ENCODE data around the gene GALNTL6.
"Not testable (repeated sequence)": the region's sequence is repeated elsewhere in the genome, so short reads cannot be mapped to it uniquely, and the experiment has no call there.

GALNTL6 gene

DNA sequence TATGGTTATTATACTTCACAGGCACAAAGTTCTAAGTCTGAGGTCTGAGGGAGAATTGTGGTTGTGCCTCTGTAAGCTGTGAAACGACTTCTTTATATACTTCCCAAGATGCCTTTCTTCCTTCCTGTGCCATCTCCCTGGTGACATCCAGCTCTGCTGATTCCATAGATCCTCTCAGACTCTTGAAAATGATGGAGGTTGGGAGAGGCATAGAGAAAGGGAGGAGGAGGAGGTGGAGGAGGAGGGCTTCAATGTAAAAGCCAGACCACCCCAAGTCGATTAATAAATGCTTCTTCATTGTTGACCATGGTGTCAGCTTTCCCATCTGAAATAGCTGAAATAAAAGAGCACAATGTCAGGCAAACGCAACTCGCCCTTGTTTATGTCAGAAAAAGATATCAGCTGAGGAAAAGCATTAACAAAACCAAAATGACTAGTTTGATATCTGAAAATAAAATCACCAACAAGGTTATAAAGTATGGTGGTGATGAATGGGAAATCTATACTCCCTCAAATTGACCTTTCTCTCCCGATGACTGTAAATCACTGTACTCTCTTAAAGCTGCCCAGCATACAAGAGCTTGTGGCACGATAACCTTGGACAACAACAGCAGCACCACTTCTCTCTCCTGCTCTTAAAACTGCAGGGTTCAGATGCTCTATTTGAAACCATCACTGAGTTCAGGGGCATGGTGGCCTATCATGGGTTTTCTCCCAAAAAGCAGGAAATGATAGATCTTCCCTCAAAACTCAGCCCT, 1125.0 kb downstream of the GALNTL6 start:
- no peak overlapping the region for H3K27ac ChIP-seq (ENCODE audit: low read depth, low read length, severe bottlenecking)
- no peak overlapping the region for H3K4me3 ChIP-seq (ENCODE audit: extremely low read depth, insufficient read depth, low read length, poor library complexity, severe bottlenecking)
- no peaks in the 10 kb centered on the region for H3K9me3 ChIP-seq (ENCODE audit: control insufficient read depth, low read length)
- no peaks in the 10 kb centered on the region for H3K4me1 ChIP-seq (ENCODE audit: control insufficient read depth, insufficient read depth, low read length, poor library complexity, severe bottlenecking)
- no peaks in the 10 kb centered on the region for H3K36me3 ChIP-seq (ENCODE audit: control insufficient read depth, insufficient read depth, low read length)
- WGBS, 2 experiments (ENCODE audit: insufficient coverage in 2 of 2), result 97 to 100% methylated on average over 2 to 4 of the region's 6 CpGs

- no peaks in the 10 kb centered on the region for H3K4me1 ChIP-seq (ENCODE audit: control insufficient read depth, insufficient read depth, low read length, poor library complexity, severe bottlenecking)
- H3K36me3 ChIP-seq (ENCODE audit: control insufficient read depth, insufficient read depth, low read length), result no peaks in the 10 kb centered on the region
- H3K9me3 ChIP-seq (ENCODE audit: control insufficient read depth, low read length), result no peaks in the 10 kb centered on the region
- no peak overlapping the region for H3K27ac ChIP-seq (ENCODE audit: low read depth, low read length, severe bottlenecking)
- 86% methylated on average over 1 of the region's 1 CpG; no CpG with 5 or more reads in 1 of the 2 experiments for WGBS, 2 experiments (ENCODE audit: insufficient coverage in 2 of 2)
- no peak overlapping the region for H3K4me3 ChIP-seq (ENCODE audit: extremely low read depth, insufficient read depth, low read length, poor library complexity, severe bottlenecking)
These were observed 1125.7 kb downstream of the GALNTL6 start for GRCh38 chr4:172938870-172939269.

DNA sequence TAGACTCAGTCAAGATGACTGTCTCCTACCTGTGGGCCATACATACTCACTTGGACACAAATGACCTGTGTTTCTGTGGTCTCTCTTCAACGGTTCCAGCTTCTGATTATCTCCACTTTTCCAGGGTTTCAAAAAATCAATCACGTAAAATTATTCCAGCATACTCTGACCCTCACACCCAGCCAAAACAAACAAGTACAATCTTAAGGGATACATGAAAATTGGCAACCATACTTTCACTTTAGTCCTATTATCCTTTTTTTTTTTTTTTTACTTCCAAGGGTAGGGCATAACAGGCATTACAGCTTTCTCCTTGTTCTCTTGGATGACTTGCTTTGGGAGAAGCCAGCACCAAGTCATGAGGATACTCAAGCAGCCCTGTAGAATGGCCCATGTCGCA, 1129.6 kb downstream of the GALNTL6 start:
- 82 to 93% methylated on average over 3 of the region's 3 CpGs for whole genome bisulfite sequencing, 2 experiments (ENCODE audit: insufficient coverage in 2 of 2)
- H3K4me3 ChIP-seq (ENCODE audit: extremely low read depth, insufficient read depth, low read length, poor library complexity, severe bottlenecking), result no peak overlapping the region
- H3K27ac ChIP-seq (ENCODE audit: low read depth, low read length, severe bottlenecking), result no peak overlapping the region
- no peaks in the 10 kb centered on the region for H3K9me3 ChIP-seq (ENCODE audit: control insufficient read depth, low read length)
- no peaks in the 10 kb centered on the region for H3K36me3 ChIP-seq (ENCODE audit: control insufficient read depth, insufficient read depth, low read length)
- H3K4me1 ChIP-seq (ENCODE audit: control insufficient read depth, insufficient read depth, low read length, poor library complexity, severe bottlenecking), result no peaks in the 10 kb centered on the region

- Histone ChIP-seq H3K4me1 (ENCODE audit: control insufficient read depth, insufficient read depth, low read length, poor library complexity, severe bottlenecking) (no peaks in the 10 kb centered on the region), H3K4me3 (ENCODE audit: extremely low read depth, insufficient read depth, low read length, poor library complexity, severe bottlenecking) (no peak overlapping the region), H3K27ac (ENCODE audit: low read depth, low read length, severe bottlenecking) (peak overlapping the region; percentile 67), H3K9me3 (ENCODE audit: control insufficient read depth, low read length) (no peaks in the 10 kb centered on the region), H3K36me3 (ENCODE audit: control insufficient read depth, insufficient read depth, low read length) (no peaks in the 10 kb centered on the region)
These were observed 1132.4 kb downstream of the GALNTL6 start for GRCh38 chr4:172945611-172946010.

- H3K27ac ChIP-seq (ENCODE audit: low read depth, low read length, severe bottlenecking), result no peak overlapping the region
- no peaks in the 10 kb centered on the region for H3K4me1 ChIP-seq (ENCODE audit: control insufficient read depth, insufficient read depth, low read length, poor library complexity, severe bottlenecking)
- no peaks in the 10 kb centered on the region for H3K9me3 ChIP-seq (ENCODE audit: control insufficient read depth, low read length)
- 80 to 100% methylated on average over 1 of the region's 1 CpG for WGBS, 2 experiments (ENCODE audit: insufficient coverage in 2 of 2)
- H3K4me3 ChIP-seq (ENCODE audit: extremely low read depth, insufficient read depth, low read length, poor library complexity, severe bottlenecking), result no peak overlapping the region
- no peaks in the 10 kb centered on the region for H3K36me3 ChIP-seq (ENCODE audit: control insufficient read depth, insufficient read depth, low read length)
These were observed 1133.3 kb downstream of the GALNTL6 start for GRCh38 chr4:172946503-172946902.

DNA sequence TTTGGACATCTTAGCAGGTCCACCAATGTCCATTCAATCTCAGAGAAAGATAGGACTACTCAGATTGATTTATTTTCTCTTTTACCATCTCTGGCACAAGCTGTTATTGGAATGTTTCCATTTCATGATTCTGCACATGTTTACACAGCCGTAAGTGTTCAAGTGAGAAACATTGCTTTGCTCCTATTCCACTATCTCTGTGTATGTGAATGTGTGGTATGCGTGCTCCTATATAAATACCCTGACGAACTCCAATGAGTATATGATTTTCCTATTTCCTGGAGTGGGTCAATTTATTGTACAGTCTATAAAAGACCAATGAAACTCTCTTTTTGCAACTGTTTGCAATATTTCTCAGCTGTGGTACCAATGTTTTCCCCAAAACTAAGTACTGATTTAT, 1134.4 kb downstream of the GALNTL6 start:
- Histone ChIP-seq H3K4me3 (ENCODE audit: extremely low read depth, insufficient read depth, low read length, poor library complexity, severe bottlenecking) (no peak overlapping the region), H3K9me3 (ENCODE audit: control insufficient read depth, low read length) (no peaks in the 10 kb centered on the region)
- no CpG with 5 or more reads among the region's 3 CpGs for WGBS, 2 experiments (ENCODE audit: insufficient coverage in 2 of 2)

DNA sequence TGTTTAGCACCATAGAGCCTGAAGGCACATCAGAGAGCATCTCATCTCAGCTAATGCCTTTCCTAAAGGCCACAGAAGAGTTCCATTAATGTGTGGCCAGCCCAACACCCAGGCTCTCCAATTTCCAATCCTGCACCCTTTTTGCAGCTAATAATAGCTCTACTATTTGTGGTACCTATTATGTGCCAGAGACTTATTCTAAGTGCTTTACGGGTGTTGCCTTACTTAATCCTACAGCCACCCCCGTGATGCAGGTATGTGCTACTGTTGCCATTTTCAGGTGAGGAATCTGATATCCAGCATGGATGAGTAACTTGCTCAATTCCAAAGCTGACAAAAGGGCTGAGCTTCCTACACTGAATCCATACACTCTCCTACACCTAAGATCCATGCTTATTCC, 1137.8 kb downstream of the GALNTL6 start:
- Histone ChIP-seq H3K9me3 (ENCODE audit: control insufficient read depth, low read length) (no peaks in the 10 kb centered on the region), H3K27ac (ENCODE audit: low read depth, low read length, severe bottlenecking) (no peak overlapping the region), H3K36me3 (ENCODE audit: control insufficient read depth, insufficient read depth, low read length) (no peaks in the 10 kb centered on the region), H3K4me1 (ENCODE audit: control insufficient read depth, insufficient read depth, low read length, poor library complexity, severe bottlenecking) (no peaks in the 10 kb centered on the region), H3K4me3 (ENCODE audit: extremely low read depth, insufficient read depth, low read length, poor library complexity, severe bottlenecking) (no peak overlapping the region)
- 92% methylated on average over 2 of the region's 2 CpGs; no CpG with 5 or more reads in 1 of the 2 experiments for WGBS, 2 experiments (ENCODE audit: insufficient coverage in 2 of 2)

More for the DNA sequence above, 1134.4 kb downstream of the GALNTL6 start:
- Histone ChIP-seq H3K36me3 (ENCODE audit: control insufficient read depth, insufficient read depth, low read length) (no peaks in the 10 kb centered on the region), H3K27ac (ENCODE audit: low read depth, low read length, severe bottlenecking) (no peak overlapping the region), H3K4me1 (ENCODE audit: control insufficient read depth, insufficient read depth, low read length, poor library complexity, severe bottlenecking) (no peaks in the 10 kb centered on the region)

DNA sequence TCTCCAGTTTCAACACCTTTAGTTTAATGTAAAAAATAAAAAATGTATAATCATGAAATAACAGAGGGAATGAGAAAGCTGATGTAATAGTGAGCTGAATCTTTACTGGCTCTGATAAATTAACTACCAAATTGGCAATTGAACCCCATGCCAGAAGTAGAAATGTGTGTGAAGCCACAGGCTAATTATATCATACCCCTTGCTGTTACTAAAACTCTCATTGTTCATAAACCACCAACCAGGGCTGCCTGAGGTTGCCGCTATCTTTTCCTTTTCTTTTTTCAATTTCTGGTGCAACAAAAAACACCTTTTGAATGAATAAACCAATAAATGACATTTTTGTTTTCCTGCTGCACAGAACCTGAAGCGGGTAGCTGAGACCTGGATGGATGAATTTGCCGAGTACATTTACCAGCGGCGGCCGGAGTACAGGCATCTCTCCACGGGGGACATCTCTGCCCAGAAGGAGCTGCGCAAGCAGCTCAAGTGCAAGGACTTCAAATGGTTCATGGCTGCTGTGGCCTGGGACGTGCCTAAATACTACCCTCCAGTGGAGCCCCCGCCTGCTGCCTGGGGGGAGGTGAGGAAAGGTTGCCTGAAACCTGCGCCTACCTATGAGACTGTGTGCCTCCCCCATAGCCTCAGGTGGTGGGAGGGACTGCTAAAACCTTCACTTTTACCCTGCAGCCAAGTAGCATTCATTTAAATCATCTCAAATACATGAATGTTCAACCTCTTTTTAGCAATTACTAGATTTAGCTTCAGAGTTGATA, 1138.7 kb downstream of the GALNTL6 start:
- H3K27ac ChIP-seq (ENCODE audit: low read depth, low read length, severe bottlenecking), result no peak overlapping the region
- no peak overlapping the region for H3K4me3 ChIP-seq (ENCODE audit: extremely low read depth, insufficient read depth, low read length, poor library complexity, severe bottlenecking)
- 91% methylated on average over 7 to 8 of the region's 11 CpGs for WGBS, 2 experiments (ENCODE audit: insufficient coverage in 2 of 2)
- H3K9me3 ChIP-seq (ENCODE audit: control insufficient read depth, low read length), result no peaks in the 10 kb centered on the region
- no peaks in the 10 kb centered on the region for H3K36me3 ChIP-seq (ENCODE audit: control insufficient read depth, insufficient read depth, low read length)
- H3K4me1 ChIP-seq (ENCODE audit: control insufficient read depth, insufficient read depth, low read length, poor library complexity, severe bottlenecking), result no peaks in the 10 kb centered on the region

DNA sequence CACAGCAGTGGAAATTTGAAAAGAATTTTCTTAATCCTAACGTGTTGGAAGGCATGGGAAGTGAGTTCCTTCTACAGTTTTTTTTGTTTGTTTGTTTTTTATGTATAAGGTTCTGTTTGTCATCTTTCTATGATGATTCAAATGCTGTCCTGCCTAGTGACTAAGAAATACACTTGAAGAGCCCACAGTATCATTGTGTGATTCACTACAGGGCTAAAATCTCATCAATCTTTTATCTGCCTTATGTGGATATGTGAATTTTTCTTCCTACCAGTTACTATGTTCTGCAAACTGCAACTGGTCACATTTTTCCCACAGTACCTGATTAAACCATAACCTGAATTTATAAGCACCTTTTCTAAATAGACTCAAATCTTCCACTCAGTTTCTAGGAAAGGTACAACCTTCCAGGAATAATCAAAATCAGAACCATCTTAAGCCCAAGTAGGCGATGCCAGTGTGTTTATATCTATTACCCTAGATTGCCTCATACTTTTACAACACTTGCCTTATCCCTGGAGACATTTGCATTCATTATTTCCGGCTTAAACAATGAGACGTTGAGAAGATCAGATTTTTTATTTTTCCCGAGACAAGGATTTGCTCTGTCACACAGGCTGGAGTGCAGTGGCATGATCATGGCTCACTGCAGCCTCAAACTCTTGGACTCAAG, 1140.8 kb downstream of the GALNTL6 start:
- H3K4me1 ChIP-seq (ENCODE audit: control insufficient read depth, insufficient read depth, low read length, poor library complexity, severe bottlenecking), result no peaks in the 10 kb centered on the region
- H3K4me3 ChIP-seq (ENCODE audit: extremely low read depth, insufficient read depth, low read length, poor library complexity, severe bottlenecking), result no peak overlapping the region
- WGBS, 2 experiments (ENCODE audit: insufficient coverage in 2 of 2), result 81 to 89% methylated on average over 4 of the region's 5 CpGs
- H3K27ac ChIP-seq (ENCODE audit: low read depth, low read length, severe bottlenecking), result no peak overlapping the region
- no peaks in the 10 kb centered on the region for H3K36me3 ChIP-seq (ENCODE audit: control insufficient read depth, insufficient read depth, low read length)
- no peaks in the 10 kb centered on the region for H3K9me3 ChIP-seq (ENCODE audit: control insufficient read depth, low read length)

- H3K4me3 ChIP-seq (ENCODE audit: extremely low read depth, insufficient read depth, low read length, poor library complexity, severe bottlenecking); H3K27ac ChIP-seq (ENCODE audit: low read depth, low read length, severe bottlenecking); H3K4me1 ChIP-seq (ENCODE audit: control insufficient read depth, insufficient read depth, low read length, poor library complexity, severe bottlenecking); H3K36me3 ChIP-seq (ENCODE audit: control insufficient read depth, insufficient read depth, low read length); H3K9me3 ChIP-seq (ENCODE audit: control insufficient read depth, low read length): not testable (repeated sequence)
- 97 to 100% methylated on average over 2 to 3 of the region's 3 CpGs for WGBS, 2 experiments (ENCODE audit: insufficient coverage in 2 of 2)
These were observed 1143.1 kb downstream of the GALNTL6 start for GRCh38 chr4:172956340-172956739.
